SK-N-MC (cell line): ENCODE data around the gene DOK3.

Experiments used
- EZH2 ChIP-seq: fragments of 200-600 bp; sonication (generic); IDR thresholded peaks from one replicate; pipeline ENCODE4 v1.6.1; 2017; ENCODE audit warnings: antibody characterized with exemption
- POLR2AphosphoS5 ChIP-seq: IDR thresholded peaks from 2 replicates; pipeline ENCODE4 v1.6.1; 2012; ENCODE audit warnings: mild to moderate bottlenecking, low read depth, low read length, borderline replicate concordance

DNA sequence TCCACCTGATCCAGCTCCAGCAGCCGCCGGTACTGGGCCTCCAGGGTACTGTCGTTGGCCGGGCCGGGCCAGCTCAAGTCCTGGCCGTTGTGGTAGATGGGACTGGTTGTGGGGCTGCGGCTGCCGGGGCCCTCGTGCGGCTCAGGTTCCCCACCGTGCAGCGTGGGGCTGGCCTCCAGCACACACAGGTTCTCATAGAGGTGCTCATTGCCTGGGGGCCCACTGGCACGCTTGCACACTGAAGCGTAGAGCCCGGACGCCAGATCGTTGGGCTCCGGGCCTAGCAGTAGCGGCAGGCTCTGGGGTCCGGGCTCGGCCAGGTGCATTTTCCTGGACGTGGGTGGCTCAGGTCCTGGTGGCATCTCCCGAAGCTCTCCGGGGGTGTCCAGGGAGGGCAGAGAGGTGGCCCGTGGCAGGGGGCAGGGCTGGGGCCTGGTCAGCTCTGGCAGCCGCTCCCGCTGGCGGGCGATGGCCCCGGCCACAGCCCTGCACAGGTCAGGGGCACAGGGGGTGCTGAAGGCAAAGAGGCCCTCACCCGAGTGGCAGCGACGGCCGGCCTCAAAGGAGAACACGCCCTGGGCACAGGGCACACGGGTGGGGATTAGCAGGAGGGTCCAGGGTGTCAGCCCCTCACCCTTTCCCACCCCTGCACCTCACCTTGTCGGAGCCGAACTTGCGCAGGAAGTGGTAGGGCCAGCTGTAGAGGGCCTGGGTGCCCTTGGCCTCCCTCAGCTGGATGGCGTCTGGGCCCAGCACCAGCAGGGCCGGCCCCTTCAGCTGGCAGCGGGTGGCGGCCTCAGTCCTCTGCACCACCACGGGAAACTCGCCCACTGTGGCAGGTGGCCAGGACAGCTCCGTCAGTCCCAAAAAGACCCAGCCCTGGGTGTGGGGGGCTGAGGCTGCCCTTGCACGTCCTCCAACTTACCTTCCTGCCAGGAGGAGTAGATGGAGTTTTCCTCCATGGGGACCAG, 5.3 kb downstream of the DOK3 start:
- TF ChIP-seq EZH2 (no peak), POLR2AphosphoS5 (no peak)
